GM23338 (cell line): Measurements from ENCODE around the gene HVCN1.

Experiments
- CREB1 ChIP-seq: fragments of 250-450 bp; sonication (Bioruptor Pico); IDR thresholded peaks from 2 replicates; pipeline ENCODE4 v1.5.0; 2020; ENCODE audit warnings: low read depth, mild to moderate bottlenecking, moderate library complexity
- EZH2 ChIP-seq: fragments of 200-600 bp; sonication (generic); IDR thresholded peaks from one replicate; pipeline ENCODE4 v1.8.0; 2017; ENCODE audit warnings: antibody characterized with exemption, mild to moderate bottlenecking, low read depth; ENCODE audit not compliant: unreplicated experiment
- EZH2phosphoT487 ChIP-seq: fragments of 200-600 bp; sonication (generic); IDR thresholded peaks from one replicate; pipeline ENCODE4 v1.8.1; 2018; ENCODE audit warnings: antibody characterized with exemption; ENCODE audit not compliant: unreplicated experiment
- JUNB ChIP-seq: IDR thresholded peaks from one replicate; pipeline ENCODE4 v1.6.1; 2016; ENCODE audit warnings: antibody characterized with exemption; ENCODE audit not compliant: unreplicated experiment
- NANOG ChIP-seq: IDR thresholded peaks from 2 replicates; pipeline ENCODE4 v1.6.1; 2016; ENCODE audit warnings: antibody characterized with exemption, borderline replicate concordance
- POLR2AphosphoS5 ChIP-seq: IDR thresholded peaks from 2 replicates; pipeline ENCODE4 v1.6.1; 2016; ENCODE audit warnings: antibody characterized with exemption, low read depth
- STAT1 ChIP-seq: IDR thresholded peaks from one replicate; pipeline ENCODE4 v1.6.1; 2016; ENCODE audit warnings: antibody characterized with exemption; ENCODE audit not compliant: unreplicated experiment
- ZNF331 ChIP-seq: fragments of 250-450 bp; sonication (Bioruptor Pico); IDR thresholded peaks from 2 replicates; pipeline ENCODE4 v1.5.0; 2020; ENCODE audit warnings: low read depth, mild to moderate bottlenecking, moderate library complexity
- TF ChIP-seq, protein P1 (sequence below), 2 experiments: fragments of 200-600 bp in 1 of 2; sonication (generic) in 1 of 2; conservative IDR thresholded peaks; 2 replicates each; pipeline versions ENCODE4 v1.5.1 to v1.6.1; 2016 to 2017; ENCODE audit warnings: antibody characterized with exemption in 2 of 2, low read depth in 2 of 2, mild to moderate bottlenecking in 2 of 2, moderate library complexity in 1 of 2
- TF ChIP-seq, protein P2 (sequence below): IDR thresholded peaks from one replicate; pipeline ENCODE4 v1.6.1; 2018; ENCODE audit warnings: antibody characterized with exemption; ENCODE audit not compliant: unreplicated experiment

DNA sequence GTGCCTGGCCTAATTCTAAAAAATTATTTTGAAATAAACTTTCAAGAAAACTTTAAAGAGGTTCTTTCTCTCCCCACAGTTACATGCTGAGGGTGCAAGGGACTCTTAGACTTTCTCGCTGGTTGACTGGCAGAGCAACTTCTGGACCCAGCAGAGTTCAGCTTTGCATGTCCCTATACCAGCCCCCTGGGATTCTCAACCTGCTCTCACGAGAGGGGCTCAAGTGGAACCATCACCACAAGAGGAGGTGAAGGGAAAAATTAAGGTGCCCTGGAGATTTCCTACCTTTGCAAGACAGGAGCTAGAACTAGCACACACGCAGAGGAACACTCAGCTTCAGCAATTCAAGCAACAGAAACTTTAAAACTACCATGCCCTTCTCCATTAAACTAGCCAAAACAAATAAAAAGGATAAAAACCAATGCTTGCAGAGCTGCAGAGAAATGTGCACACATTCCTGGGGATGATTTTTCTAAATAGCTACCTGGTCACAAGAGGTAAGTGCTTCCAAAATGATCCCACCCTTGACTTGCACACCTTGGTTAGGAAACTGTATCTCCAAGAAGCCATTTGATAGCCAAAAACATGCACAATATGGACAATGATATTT, 2.5 kb downstream of the HVCN1 start:
- TF ChIP-seq, protein P1, sequence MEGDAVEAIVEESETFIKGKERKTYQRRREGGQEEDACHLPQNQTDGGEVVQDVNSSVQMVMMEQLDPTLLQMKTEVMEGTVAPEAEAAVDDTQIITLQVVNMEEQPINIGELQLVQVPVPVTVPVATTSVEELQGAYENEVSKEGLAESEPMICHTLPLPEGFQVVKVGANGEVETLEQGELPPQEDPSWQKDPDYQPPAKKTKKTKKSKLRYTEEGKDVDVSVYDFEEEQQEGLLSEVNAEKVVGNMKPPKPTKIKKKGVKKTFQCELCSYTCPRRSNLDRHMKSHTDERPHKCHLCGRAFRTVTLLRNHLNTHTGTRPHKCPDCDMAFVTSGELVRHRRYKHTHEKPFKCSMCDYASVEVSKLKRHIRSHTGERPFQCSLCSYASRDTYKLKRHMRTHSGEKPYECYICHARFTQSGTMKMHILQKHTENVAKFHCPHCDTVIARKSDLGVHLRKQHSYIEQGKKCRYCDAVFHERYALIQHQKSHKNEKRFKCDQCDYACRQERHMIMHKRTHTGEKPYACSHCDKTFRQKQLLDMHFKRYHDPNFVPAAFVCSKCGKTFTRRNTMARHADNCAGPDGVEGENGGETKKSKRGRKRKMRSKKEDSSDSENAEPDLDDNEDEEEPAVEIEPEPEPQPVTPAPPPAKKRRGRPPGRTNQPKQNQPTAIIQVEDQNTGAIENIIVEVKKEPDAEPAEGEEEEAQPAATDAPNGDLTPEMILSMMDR (conservative IDR thresholded peaks at IDR 0.05; ENCODE audit: low read depth in 2 of 2) = no peak
- no peak for TF ChIP-seq ZNF331 (CRISPR knock-in tag)
- TF ChIP-seq EZH2 = no peak
- TF ChIP-seq STAT1 = no peak
- TF ChIP-seq, protein P2, sequence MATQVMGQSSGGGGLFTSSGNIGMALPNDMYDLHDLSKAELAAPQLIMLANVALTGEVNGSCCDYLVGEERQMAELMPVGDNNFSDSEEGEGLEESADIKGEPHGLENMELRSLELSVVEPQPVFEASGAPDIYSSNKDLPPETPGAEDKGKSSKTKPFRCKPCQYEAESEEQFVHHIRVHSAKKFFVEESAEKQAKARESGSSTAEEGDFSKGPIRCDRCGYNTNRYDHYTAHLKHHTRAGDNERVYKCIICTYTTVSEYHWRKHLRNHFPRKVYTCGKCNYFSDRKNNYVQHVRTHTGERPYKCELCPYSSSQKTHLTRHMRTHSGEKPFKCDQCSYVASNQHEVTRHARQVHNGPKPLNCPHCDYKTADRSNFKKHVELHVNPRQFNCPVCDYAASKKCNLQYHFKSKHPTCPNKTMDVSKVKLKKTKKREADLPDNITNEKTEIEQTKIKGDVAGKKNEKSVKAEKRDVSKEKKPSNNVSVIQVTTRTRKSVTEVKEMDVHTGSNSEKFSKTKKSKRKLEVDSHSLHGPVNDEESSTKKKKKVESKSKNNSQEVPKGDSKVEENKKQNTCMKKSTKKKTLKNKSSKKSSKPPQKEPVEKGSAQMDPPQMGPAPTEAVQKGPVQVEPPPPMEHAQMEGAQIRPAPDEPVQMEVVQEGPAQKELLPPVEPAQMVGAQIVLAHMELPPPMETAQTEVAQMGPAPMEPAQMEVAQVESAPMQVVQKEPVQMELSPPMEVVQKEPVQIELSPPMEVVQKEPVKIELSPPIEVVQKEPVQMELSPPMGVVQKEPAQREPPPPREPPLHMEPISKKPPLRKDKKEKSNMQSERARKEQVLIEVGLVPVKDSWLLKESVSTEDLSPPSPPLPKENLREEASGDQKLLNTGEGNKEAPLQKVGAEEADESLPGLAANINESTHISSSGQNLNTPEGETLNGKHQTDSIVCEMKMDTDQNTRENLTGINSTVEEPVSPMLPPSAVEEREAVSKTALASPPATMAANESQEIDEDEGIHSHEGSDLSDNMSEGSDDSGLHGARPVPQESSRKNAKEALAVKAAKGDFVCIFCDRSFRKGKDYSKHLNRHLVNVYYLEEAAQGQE = no peak
- no peak for TF ChIP-seq POLR2AphosphoS5
- TF ChIP-seq EZH2phosphoT487 = no peak
- TF ChIP-seq NANOG = no peak
- TF ChIP-seq CREB1 = no peak
- TF ChIP-seq JUNB = no peak
